Measurements from ENCODE around the gene SLC7A9. TPM values are rescaled to one million over a fixed set of nuclear protein-coding genes. Genes with fewer than 3 reads are reported as not detected.

SLC7A9 gene
- polyA plus RNA-seq, 4 donors, result 12.8 to 16.6 (median 14.2) TPM

DNA sequence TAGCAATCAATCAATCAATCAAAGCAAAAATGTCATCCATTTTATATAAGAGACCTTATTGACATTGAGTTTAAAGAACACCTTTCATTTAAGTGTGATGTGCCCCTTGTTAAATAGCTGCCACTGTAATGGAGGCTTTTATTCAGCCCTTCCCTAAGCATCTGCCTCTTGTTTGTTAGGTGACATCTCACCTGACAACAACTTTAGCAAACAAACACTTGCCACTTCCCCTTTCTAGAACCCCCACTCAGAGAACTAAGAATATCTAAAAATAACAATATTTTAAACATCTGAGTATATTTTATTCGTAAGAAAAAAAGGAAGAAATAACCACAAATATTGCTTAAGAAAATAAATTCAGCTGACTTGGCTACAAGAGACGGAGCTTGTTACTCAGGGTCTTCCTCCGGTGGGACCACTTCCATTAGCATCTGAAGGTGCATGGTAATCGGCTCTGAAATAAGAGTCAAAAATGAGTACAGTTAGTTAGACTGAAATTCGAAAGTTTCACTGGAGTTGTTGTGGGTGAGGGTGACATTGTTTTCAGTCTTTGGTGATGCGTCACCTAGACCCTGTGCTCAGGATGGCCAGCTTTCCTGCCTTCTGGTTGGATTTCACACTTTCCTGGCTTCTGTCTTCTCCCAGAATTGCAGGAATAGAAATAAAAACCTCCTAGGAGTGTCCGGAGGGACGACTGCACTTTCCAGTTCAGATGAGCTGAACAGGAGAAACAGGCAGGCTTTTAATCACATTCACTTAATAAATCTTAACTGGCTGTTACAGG is 39.1 kb downstream of the SLC7A9 start:
- DNase-seq (ENCODE audit: low read depth in 4 of 4, low spot score in 3 of 4), result no peak

DNA sequence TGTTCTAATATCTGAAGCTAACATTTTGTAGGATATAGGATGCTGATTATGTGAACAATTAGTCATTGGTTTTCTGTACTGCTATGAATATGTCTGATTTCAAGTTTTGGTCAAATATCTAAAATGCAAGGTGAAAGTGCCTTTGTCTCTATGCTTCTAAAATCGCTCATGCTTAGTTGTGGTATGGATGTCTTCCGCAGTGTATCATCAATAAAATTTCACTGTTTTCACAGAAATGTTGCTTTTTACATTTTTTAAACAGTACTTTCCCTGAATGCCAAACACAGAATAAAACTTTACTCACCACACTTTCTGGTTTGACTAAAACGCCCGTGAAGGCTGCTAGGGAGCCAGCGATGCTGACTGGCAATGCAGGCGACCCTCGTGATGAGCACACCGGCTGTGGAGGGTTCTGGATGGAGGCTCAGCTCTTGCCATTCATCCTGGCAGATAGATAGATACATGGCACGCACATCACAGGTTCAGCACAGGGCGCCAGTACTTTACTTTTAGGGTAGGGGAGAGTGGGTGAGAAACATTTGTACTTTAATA is 40.1 kb downstream of the SLC7A9 start:
- DNase-seq (ENCODE audit: low read depth in 4 of 4, low spot score in 3 of 4), result no peak

DNA sequence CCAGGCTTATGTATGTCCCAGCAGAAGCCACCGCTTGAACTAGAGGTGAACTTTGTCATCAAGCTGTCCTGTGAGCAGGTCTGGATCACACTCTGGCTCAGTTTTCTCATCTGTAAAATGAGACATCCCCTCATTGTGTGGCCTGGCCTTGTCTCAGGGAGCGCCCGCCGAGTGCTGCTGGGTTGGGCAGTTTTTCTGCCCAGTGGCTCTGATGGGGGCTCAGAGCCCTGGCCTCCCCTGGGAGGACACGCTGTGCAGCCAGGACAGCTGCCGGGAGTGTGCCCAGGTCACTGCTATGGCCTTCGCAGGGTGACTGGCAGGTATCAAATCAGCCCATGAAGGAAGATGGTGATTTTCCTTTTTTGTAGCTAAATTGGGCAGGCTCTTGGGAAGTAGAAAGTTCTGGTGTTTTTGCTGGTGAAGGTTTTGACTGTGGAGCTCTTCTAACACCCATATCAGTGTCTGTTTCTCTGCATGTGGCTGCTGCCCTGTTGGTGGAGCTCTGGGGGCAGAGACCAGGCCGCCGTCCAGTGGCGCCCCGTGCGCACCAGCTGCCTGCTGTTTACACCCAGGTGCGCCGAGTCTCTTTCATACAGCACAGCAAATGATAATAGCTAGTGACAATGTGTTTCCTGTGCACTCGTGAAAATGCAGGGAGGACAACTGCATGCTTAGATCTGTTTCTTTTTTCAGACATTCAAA is 40.8 kb downstream of the SLC7A9 start:
- no peak for DNase-seq (ENCODE audit: low read depth in 4 of 4, low spot score in 3 of 4)

DNA sequence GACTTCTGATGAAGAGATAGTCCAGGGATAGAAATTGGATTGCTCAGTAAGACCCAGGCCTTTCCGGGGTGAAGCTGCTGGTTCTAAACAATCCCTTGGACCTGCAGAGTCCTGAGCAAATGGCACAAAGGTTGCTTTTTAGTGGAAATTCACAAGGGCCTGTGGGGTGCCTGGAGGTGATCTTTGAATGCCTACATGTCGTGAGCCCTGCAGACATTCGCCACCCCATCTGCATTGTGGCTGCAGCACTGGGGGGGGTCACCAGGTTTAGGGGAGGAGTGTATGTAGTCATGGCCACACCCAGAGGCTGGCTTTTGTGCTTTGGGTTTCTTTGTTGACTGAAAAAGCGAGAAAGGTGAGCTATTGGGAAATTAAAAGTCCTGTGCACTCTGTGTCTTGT is 41.4 kb downstream of the SLC7A9 start:
- DNase-seq (ENCODE audit: low read depth in 4 of 4, low spot score in 3 of 4), result no peak

DNA sequence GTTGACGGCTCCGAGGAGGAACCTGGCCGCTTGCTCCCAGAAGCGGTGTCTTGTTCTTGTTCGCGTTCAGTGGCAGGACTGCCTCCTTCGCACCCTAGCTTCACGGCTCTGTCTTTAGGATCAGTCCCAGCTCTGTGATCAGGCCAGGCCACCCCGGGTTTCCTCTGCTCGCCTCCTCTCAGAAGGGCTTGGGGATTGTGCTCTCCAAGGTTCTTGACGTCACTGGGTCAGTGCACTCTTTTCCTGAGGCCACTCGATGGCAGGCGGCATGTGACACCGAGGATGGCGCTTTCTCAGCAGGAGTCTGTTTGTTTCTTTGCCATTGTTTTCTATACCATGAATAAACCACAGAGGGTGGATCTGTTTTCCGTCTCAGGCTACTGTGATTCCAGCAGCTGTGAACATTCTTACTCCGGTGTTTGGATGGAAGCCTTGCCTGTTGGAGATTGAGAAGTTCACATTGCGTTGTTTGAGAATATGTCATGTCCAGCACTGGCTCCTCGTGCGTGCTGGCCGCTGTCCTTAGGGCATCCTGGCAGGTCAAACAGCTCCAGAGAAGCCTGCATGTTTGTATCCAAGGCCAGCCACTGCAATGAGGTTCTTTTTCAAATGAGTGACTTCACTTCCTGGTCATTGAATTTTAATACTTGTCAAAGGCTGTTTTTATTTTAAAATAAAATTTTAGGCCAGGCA is 44.5 kb downstream of the SLC7A9 start:
- DNase-seq (ENCODE audit: low read depth in 4 of 4, low spot score in 3 of 4), result no peak

DNA sequence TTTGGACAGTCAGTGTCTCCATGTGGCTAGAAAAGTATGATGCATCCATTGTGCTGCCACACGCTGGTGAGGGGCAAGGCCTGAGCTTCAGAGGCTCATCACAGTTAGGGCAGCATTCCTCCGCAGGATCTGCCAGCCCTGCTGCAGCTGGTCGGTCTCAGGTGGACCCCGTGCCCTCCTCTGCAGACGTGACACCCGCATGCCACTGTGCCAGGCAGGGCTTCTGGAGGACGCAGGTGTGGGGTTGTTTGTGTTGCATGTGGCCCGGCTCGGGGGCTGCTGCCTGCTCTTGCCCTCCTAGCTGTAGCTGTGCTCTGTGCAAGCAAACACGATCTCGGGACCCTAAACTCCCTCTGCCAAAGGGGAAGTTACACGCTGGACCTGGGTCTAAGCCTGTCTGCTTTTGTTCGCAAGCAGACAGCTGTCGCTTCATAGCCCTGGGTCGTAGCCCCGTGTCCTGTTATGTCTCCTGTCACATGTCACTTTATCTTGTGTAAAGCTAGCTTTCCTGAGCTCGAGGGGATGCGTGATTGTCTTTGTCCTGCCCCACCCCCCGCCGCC is 45.3 kb downstream of the SLC7A9 start:
- DNase-seq (ENCODE audit: low read depth in 4 of 4, low spot score in 3 of 4), result peak in 1 of 4 donors; percentile 8

DNA sequence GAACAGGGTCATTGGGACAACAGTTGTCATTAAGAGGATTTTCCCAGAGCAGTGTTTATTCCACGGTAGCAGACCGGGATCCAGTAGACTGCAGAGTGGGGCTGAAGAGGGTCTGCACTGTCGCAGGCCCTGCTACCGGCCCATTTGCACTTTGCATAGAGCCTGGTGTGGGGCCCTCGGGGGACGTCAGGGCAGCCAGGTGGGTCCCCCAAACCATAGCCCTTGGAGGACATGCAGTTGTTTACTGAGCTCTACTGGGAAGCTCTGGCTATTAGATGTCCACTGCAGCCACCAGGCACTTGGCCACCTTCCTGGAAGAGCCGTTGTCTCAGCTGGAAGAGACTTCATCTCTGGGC is 45.8 kb downstream of the SLC7A9 start:
- no peak for DNase-seq (ENCODE audit: low read depth in 4 of 4, low spot score in 3 of 4)

DNA sequence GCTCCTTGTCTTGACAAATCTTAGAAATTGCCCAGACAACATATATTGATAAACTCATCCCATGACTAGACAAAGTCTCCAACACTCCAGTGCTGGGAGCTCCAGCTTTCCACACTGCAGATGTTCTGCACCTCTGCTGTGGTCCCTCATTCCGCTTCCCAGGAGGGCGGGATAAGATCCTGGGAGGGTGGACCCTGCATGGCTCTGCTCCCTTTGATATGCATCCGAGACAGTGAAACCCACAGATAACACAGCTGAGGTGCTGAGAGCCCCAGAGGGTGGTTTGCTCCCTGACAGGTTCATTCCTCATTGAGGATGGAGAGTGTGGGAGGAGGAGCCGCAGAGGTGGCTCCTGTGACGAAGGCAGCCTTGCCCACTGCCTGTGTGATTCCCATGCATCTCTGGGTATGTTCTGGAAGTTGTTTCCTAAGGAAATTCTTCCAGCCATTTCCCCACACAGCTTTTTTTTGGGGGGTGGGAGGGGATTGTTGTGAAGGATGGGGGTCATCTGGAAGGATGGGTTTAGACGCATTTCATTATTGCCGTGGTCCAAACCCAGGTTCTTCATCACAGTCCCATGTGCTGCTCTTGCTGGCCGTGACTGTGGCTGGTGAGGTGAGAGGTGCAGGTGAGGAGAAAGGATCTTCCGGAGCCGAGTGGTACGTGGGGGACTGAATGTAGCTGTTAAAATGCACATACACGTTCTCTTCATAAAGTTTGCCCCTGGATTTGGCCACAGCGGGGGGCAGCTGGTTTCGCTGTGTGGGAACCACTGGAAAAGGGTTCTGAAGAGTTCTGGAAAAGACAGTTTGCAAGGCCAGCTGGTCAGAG is 46.4 kb downstream of the SLC7A9 start:
- no peak for DNase-seq (ENCODE audit: low read depth in 4 of 4, low spot score in 3 of 4)

DNA sequence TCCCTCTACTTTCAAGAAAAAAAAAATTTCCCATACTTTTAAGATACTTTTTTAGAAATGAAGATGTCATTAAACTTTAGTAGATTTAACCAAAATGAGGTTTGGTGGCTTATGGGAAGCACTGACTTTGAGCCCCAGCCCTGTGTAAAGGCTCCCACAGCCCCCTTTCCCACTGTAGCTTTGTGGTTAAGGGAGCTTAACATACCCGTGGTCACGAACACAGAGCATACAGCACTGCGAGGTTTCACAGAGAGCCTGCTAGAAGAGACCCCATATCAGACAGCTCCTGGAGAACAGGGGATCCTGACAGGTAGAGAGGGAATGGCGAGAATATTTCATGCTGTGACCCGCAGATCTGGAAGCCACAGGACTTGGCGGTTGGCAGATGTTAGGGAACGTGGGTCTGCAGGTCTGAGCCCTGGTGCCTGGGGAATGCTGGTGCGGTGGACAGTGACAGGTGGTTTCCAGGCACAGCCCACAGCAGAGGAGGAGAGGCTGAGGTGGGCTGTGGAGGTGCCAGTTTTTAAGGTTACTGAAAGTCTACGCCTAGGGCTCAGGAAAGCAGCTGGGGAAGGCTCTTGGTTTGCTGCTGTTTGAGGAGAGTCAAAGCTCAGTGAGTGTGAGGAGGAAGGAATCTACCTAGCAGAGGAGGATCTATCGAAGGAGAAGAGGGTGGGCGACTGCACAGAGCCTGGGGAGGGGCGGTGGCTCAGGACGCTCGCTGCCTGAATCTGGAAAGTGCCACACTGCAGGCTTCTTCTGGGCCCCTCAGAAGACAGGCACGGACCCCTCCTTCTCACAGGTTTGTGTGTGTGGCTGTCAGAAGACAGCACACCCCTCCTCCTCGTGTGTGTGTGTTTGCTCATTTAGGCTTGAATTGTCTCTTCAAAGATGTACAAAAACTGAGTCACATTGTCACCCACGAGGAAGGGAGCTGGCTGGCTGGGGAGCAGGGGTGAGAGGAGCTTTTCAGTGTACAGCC is 49.9 kb downstream of the SLC7A9 start:
- no peak for DNase-seq (ENCODE audit: low read depth in 4 of 4, low spot score in 3 of 4)

DNA sequence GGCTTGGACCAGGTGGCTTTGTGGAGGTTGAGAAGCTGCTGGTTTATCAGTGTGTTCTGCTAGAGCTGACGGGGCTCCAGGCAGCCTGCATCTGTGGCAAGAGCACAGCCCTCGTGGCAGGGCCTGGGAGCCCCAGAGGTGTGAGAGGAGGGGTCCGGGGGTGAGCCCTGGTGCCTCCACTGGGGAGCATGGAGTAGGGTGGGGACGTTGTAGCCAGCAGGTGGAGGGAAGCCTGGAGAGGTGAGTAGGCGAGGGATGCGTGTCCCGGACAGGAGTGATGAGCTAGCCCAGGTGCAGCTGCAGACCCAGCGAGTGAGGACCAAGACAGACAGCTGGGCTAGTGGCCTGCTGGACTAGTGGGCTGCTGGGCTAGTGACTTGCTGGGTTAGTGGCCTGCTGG is 51.0 kb downstream of the SLC7A9 start:
- no peak for DNase-seq (ENCODE audit: low read depth in 4 of 4, low spot score in 3 of 4)

DNA sequence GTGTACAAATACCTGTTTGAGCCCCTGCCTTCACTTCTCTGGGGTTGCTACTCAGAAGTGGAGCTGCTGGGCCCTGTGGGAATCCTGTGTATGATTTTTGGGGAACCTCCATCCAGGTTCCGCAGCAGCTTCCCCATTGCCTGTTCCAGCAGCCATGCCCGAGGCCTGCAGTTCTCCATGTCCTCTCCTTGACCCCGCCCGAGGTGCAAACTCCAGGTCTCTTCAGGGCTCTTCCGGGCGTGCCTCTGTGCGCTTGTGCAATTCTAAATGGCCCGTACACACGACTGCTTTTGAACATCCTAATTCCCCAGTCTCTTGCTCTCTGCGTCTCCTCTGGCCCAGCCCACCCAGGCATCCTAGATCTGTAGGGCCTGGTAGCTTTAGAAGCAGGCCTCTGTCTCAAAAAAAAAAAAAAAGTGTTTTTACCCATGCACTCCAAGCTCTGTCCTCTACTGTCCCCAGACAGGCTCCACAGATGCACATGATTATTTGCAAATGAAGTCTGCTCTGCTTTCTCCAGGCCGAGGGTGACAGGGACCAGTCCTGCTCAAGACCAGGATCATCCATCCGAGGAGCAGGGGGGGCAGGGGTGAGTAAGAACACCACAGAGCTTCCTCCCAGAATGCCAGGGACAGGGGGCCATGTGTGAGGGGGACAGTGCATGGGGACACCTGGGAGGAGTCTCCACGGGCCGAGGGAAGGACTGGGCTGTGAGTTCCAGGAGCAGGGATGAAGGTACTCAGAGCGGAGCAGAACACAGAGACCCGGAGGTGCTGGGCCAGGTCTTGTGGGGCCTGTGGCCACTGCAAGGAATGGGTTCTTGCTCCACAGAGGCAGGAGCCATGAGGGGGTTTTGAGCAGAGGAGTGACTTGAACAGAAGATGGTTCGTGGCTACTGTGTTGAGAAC is 51.7 kb downstream of the SLC7A9 start:
- DNase-seq (ENCODE audit: low read depth in 4 of 4, low spot score in 3 of 4), result no peak

DNA sequence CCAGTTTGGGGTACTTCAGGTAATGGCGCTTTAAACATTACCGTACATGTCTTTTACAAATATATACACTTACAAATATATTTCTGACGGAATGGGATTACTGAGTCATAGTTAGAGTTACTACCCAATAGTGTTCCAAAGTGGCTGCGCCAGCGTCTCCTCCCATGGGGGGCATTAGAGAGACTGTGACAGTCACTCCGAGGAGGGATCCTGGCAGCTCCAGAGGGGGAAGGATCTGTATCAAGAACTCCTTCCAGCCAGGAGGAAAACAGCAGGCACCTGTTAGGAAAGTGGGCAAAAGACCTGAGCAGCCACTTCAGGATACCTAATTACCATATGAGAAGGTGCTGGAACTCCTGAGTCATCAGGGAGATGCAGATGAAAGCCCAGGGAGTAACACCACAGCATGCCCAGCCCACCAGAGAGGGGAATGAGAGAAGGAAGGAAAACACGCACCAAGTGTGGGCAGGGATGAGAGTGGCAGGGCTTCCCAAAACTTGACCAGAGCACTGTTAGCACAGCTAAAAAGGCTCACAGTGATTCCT is 52.9 kb downstream of the SLC7A9 start:
- DNase-seq (ENCODE audit: low read depth in 4 of 4, low spot score in 3 of 4), result no peak

DNA sequence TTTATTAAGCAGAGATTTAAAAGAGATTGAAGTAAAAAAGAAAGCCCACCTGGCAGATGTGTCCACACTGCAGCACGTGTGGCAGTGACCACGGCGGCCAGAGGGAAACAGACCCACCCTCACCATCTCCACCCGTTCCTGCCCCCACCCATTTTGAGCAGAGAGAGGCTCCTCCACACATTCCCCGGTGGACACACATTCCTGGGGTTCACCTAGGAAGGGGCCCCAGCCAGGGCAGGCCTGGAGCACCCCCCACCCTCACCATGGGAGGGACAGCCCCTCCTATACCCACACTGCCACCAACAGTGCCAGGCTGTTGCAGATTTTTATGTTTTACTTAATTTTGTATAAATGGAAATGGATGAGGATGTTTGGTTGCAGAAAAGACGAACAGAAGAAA is 54.9 kb downstream of the SLC7A9 start:
- DNase-seq (ENCODE audit: low read depth in 4 of 4, low spot score in 3 of 4), result no peak

DNA sequence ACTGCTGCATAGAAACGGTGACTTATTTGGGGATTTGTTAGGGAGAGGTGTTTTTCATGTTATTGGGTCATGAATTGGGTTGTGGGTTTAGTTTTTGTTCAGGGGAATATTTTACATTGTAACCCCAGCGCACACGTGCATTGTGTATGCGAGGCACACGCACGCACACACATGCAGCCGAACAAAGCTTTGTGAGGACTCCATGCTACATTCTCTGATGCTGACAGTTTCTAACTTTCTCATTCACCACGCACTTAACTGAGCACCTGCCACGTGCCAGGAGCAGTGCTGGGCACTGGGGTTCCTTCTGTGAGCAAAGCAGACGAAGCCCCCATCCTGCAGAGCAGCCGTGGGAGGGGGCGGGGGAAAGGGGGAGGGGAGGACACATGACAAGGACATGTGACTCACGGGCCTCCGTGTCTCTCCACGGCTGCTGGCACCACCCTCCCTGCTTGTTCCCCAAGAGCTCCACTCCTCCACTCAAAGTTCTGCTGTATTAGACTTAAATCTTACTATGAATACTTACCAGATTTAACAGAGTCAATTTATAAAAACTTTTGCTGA is 55.6 kb downstream of the SLC7A9 start:
- DNase-seq (ENCODE audit: low read depth in 4 of 4, low spot score in 3 of 4), result no peak

DNA sequence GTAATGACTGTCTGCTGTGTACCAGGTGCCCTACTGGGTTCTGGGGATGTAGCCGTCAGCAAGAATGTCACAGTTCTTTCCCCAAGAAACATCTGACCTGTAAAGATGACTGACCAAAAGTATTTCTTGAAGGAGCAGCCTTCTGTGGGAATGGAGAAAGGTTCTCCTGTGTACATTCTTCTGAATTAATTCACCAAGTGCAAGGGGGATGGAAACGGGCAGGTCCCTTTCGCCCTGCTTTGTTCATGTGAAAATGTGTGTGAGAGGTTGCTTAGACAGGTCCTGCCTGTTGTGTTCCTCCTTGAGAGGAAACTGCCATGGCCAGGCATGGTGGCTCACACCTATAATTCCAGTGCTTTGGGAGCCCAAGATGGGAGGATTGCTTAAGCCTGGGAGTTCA is 57.0 kb downstream of the SLC7A9 start:
- no peak for DNase-seq (ENCODE audit: low read depth in 4 of 4, low spot score in 3 of 4)

DNA sequence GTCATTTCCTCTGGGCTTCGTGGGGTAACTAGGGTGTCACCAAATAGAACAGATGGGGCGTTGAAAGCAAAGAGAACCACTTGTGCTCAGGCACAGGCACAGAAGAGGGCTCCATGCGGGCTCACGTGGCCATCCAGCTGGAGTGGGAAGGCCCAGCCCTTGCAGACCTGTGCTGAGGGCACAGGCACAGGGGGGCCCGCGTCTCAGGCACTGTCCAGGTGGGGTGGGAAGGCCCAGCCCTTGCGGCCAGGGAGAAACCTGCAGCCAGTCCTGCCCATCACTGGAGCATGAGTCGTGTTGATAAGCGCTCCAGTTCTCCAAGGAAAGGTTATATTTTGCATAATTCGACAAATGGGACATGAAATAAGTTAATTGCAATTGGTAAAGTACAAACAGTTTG is 57.5 kb downstream of the SLC7A9 start:
- no peak for DNase-seq (ENCODE audit: low read depth in 4 of 4, low spot score in 3 of 4)

DNA sequence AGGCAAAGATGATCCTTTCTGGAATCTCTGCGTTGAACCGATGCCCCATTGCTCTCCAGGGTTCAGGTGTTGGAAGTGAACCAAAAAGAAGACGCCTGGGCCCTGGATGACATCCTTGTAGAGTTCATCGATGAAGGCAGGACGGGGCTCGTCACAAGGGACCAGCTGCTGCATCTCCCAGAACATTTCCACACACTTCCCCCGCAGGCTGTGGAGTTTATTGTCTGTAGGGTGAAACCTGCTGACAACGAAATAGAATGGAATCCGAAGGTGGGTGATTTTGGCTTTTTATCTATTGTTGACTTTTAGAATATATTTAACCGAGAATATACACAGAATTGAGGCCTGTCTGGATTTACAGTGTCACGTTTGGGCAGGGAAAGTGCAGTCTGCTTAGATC is 58.4 kb downstream of the SLC7A9 start:
- DNase-seq (ENCODE audit: low read depth in 4 of 4, low spot score in 3 of 4), result no peak
